ENCODE measurements around the gene ALCAM. TPM values are rescaled to one million over a fixed set of nuclear protein-coding genes. Genes with fewer than 3 reads are reported as not detected.
"Not testable (repeated sequence)": the region's sequence is repeated elsewhere in the genome, so short reads cannot be mapped to it uniquely, and the experiment has no call there.

ALCAM gene
- total RNA-seq, 1 donor from 2014 or later = 7.8 TPM

- H3K9me3 ChIP-seq (ENCODE audit: control insufficient read depth in 3 of 3, low read length in 3 of 3) = no peaks in the 10 kb centered on the region
Observed at GRCh38 chr3:105594219-105594618, 227.5 kb downstream of the ALCAM start.

DNA sequence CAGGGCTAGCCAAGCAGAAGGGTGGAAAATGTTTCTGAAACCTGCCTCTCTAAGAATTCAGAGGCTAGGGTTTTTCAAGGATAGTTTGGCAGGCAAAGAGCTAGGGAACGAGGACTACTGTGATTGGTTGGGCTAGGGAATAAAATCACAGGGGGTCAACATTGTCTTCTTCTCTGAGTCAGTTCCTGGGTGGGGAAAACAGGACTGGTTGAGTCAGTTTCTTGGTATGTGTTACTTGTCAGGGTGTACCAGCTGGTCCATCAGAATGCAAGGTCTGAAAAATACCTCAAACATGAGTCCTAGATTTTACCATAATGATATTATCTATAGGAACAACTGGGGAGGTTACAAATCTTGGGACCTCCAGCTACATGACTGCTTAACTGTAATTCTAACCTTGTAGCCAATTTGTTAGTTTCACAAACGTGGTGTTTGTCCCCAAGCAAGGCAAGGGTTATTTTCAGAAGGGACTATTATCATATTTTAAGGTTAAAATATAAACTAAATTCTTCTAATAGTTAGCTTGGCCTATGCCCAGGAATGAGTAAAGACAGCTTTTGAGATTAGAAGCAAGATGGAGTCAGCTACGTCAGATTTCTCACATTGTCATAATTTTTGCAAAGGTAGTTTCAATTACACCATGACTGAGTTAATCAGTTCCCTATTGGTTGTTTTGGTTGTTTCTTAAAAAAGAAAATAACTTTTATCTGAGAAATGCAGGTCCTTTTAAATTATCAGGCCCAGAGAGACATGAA lies 231.5 kb downstream of the ALCAM start:
- H3K27ac ChIP-seq (ENCODE audit: low read depth, low read length) = no peak overlapping the region
- no peak overlapping the region for H3K9ac ChIP-seq (ENCODE audit: low read depth in 1 of 3, low read length in 3 of 3)
- H3K4me3 ChIP-seq (ENCODE audit: low read length in 3 of 3) = no peak overlapping the region
- H3K4me1 ChIP-seq (ENCODE audit: control insufficient read depth in 3 of 3, insufficient read depth in 3 of 3, low read length in 3 of 3) = no peaks in the 10 kb centered on the region
- H3K27me3 ChIP-seq (ENCODE audit: control insufficient read depth in 3 of 3, insufficient read depth in 3 of 3, low read length in 3 of 3) = no peaks in the 10 kb centered on the region
- H3K9me3 ChIP-seq (ENCODE audit: control insufficient read depth in 3 of 3, low read length in 3 of 3) = no peaks in the 10 kb centered on the region
- H3K36me3 ChIP-seq (ENCODE audit: control insufficient read depth in 3 of 3, insufficient read depth in 3 of 3, low read length in 3 of 3) = no peaks in the 10 kb centered on the region

More at GRCh38 chr3:105594219-105594618, 227.5 kb downstream of the ALCAM start:
- Histone ChIP-seq H3K4me3 (ENCODE audit: low read length in 3 of 3) (no peak overlapping the region), H3K9ac (ENCODE audit: low read depth in 1 of 3, low read length in 3 of 3) (no peak overlapping the region), H3K4me1 (ENCODE audit: control insufficient read depth in 3 of 3, insufficient read depth in 3 of 3, low read length in 3 of 3) (no peaks in the 10 kb centered on the region), H3K36me3 (ENCODE audit: control insufficient read depth in 3 of 3, insufficient read depth in 3 of 3, low read length in 3 of 3) (no peaks in the 10 kb centered on the region), H3K27ac (ENCODE audit: low read depth, low read length) (no peak overlapping the region), H3K27me3 (ENCODE audit: control insufficient read depth in 3 of 3, insufficient read depth in 3 of 3, low read length in 3 of 3) (no peaks in the 10 kb centered on the region)

GRCh38 chr3:105599350-105599749 lies 232.6 kb downstream of the ALCAM start:
- Histone ChIP-seq H3K4me3 (ENCODE audit: low read length in 3 of 3) (no peak overlapping the region), H3K4me1 (ENCODE audit: control insufficient read depth in 3 of 3, insufficient read depth in 3 of 3, low read length in 3 of 3) (no peaks in the 10 kb centered on the region), H3K9ac (ENCODE audit: low read depth in 1 of 3, low read length in 3 of 3) (no peak overlapping the region)

DNA sequence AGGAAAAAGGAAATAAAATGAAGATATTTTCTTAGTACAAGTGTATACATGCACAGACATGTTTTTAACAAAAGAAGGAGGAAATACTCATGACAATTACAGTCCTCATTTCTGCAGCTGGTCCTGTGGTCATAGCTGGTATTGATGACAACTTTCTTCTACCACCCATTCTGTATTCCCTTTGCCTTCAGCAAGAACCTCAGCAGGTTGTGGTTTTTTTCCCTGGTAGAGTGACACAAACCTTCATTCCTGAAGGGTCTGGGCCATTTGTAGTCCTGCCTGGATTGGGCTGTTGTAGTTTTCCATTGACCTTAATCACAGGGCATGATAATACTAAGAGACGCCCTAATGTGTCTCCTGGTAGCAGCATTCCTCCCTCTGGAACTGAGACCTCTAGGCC lies 235.0 kb downstream of the ALCAM start:
- H3K27ac ChIP-seq (ENCODE audit: low read depth, low read length); H3K27me3 ChIP-seq (ENCODE audit: control insufficient read depth in 3 of 3, insufficient read depth in 3 of 3, low read length in 3 of 3); H3K4me1 ChIP-seq (ENCODE audit: control insufficient read depth in 3 of 3, insufficient read depth in 3 of 3, low read length in 3 of 3); H3K9ac ChIP-seq (ENCODE audit: low read depth in 1 of 3, low read length in 3 of 3); H3K36me3 ChIP-seq (ENCODE audit: control insufficient read depth in 3 of 3, insufficient read depth in 3 of 3, low read length in 3 of 3); H3K4me3 ChIP-seq (ENCODE audit: low read length in 3 of 3); H3K9me3 ChIP-seq (ENCODE audit: control insufficient read depth in 3 of 3, low read length in 3 of 3): not testable (repeated sequence)

More at GRCh38 chr3:105599350-105599749, 232.6 kb downstream of the ALCAM start:
- H3K36me3 ChIP-seq (ENCODE audit: control insufficient read depth in 3 of 3, insufficient read depth in 3 of 3, low read length in 3 of 3) = no peaks in the 10 kb centered on the region
- no peaks in the 10 kb centered on the region for H3K9me3 ChIP-seq (ENCODE audit: control insufficient read depth in 3 of 3, low read length in 3 of 3)
- no peak overlapping the region for H3K27ac ChIP-seq (ENCODE audit: low read depth, low read length)
- H3K27me3 ChIP-seq (ENCODE audit: control insufficient read depth in 3 of 3, insufficient read depth in 3 of 3, low read length in 3 of 3) = no peaks in the 10 kb centered on the region

GRCh38 chr3:105602286-105602685 lies 235.6 kb downstream of the ALCAM start:
- H3K27ac ChIP-seq (ENCODE audit: low read depth, low read length); H3K36me3 ChIP-seq (ENCODE audit: control insufficient read depth in 3 of 3, insufficient read depth in 3 of 3, low read length in 3 of 3); H3K4me3 ChIP-seq (ENCODE audit: low read length in 3 of 3); H3K27me3 ChIP-seq (ENCODE audit: control insufficient read depth in 3 of 3, insufficient read depth in 3 of 3, low read length in 3 of 3); H3K9me3 ChIP-seq (ENCODE audit: control insufficient read depth in 3 of 3, low read length in 3 of 3); H3K4me1 ChIP-seq (ENCODE audit: control insufficient read depth in 3 of 3, insufficient read depth in 3 of 3, low read length in 3 of 3); H3K9ac ChIP-seq (ENCODE audit: low read depth in 1 of 3, low read length in 3 of 3): not testable (repeated sequence)

- H3K4me1 ChIP-seq (ENCODE audit: control insufficient read depth in 3 of 3, insufficient read depth in 3 of 3, low read length in 3 of 3); H3K36me3 ChIP-seq (ENCODE audit: control insufficient read depth in 3 of 3, insufficient read depth in 3 of 3, low read length in 3 of 3); H3K4me3 ChIP-seq (ENCODE audit: low read length in 3 of 3); H3K9ac ChIP-seq (ENCODE audit: low read depth in 1 of 3, low read length in 3 of 3); H3K27ac ChIP-seq (ENCODE audit: low read depth, low read length); H3K9me3 ChIP-seq (ENCODE audit: control insufficient read depth in 3 of 3, low read length in 3 of 3); H3K27me3 ChIP-seq (ENCODE audit: control insufficient read depth in 3 of 3, insufficient read depth in 3 of 3, low read length in 3 of 3): not testable (repeated sequence)
Observed at GRCh38 chr3:105603516-105603915, 236.8 kb downstream of the ALCAM start.

- H3K9me3 ChIP-seq (ENCODE audit: control insufficient read depth in 3 of 3, low read length in 3 of 3) = no peaks in the 10 kb centered on the region
- no peak overlapping the region for H3K27ac ChIP-seq (ENCODE audit: low read depth, low read length)
- no peak overlapping the region for H3K4me3 ChIP-seq (ENCODE audit: low read length in 3 of 3)
- H3K27me3 ChIP-seq (ENCODE audit: control insufficient read depth in 3 of 3, insufficient read depth in 3 of 3, low read length in 3 of 3) = no peaks in the 10 kb centered on the region
- H3K36me3 ChIP-seq (ENCODE audit: control insufficient read depth in 3 of 3, insufficient read depth in 3 of 3, low read length in 3 of 3) = no peaks in the 10 kb centered on the region
- no peak overlapping the region for H3K9ac ChIP-seq (ENCODE audit: low read depth in 1 of 3, low read length in 3 of 3)
- H3K4me1 ChIP-seq (ENCODE audit: control insufficient read depth in 3 of 3, insufficient read depth in 3 of 3, low read length in 3 of 3) = no peaks in the 10 kb centered on the region
Observed at GRCh38 chr3:105606016-105606415, 239.3 kb downstream of the ALCAM start.

DNA sequence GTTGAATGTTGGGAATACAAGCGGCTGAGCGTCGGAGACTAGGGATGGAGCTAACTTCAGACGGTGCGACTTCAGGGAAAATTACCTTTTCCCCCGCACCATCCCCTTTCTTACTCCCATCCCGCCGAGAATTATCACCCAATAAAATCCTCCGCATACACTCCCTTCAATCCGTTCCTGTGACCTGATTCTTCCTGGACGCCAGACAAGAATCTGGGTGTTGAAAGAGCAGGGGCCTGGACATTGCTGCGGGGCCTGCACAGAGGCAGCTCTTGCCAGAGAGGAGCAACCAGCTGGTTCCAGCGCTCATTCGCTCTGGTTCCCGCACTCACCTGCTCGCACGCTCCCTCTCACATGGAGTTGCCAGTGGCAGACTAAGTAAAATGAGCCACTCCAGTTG lies 241.9 kb downstream of the ALCAM start:
- Histone ChIP-seq H3K27ac (ENCODE audit: low read depth, low read length) (no peak overlapping the region), H3K4me1 (ENCODE audit: control insufficient read depth in 3 of 3, insufficient read depth in 3 of 3, low read length in 3 of 3) (no peaks in the 10 kb centered on the region), H3K4me3 (ENCODE audit: low read length in 3 of 3) (no peak overlapping the region), H3K9ac (ENCODE audit: low read depth in 1 of 3, low read length in 3 of 3) (no peak overlapping the region), H3K9me3 (ENCODE audit: control insufficient read depth in 3 of 3, low read length in 3 of 3) (no peaks in the 10 kb centered on the region), H3K36me3 (ENCODE audit: control insufficient read depth in 3 of 3, insufficient read depth in 3 of 3, low read length in 3 of 3) (no peaks in the 10 kb centered on the region), H3K27me3 (ENCODE audit: control insufficient read depth in 3 of 3, insufficient read depth in 3 of 3, low read length in 3 of 3) (no peaks in the 10 kb centered on the region)

DNA sequence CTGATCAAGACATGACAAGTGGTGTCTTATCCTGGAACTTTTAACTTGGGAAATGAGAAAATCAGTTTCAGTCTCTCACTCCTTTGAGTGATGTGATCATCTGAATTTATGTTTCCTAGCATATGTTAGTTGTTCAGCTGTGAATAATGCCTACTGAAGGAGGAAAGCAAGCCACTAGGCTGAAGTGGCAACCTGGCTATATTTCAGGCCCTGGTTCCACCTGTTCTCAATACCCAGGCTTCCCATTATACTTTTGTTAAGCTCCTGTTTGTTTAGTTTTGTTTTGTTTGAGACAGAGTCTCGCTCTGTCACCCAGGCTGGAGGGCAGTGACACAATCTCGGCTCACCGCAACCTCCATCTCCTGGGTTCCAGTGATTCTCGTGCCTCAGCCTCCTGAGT lies 243.8 kb downstream of the ALCAM start:
- H3K36me3 ChIP-seq (ENCODE audit: control insufficient read depth in 3 of 3, insufficient read depth in 3 of 3, low read length in 3 of 3) = no peaks in the 10 kb centered on the region
- no peak overlapping the region for H3K9ac ChIP-seq (ENCODE audit: low read depth in 1 of 3, low read length in 3 of 3)
- H3K4me1 ChIP-seq (ENCODE audit: control insufficient read depth in 3 of 3, insufficient read depth in 3 of 3, low read length in 3 of 3) = no peaks in the 10 kb centered on the region
- no peak overlapping the region for H3K27ac ChIP-seq (ENCODE audit: low read depth, low read length)
- no peaks in the 10 kb centered on the region for H3K9me3 ChIP-seq (ENCODE audit: control insufficient read depth in 3 of 3, low read length in 3 of 3)
- no peak overlapping the region for H3K4me3 ChIP-seq (ENCODE audit: low read length in 3 of 3)
- H3K27me3 ChIP-seq (ENCODE audit: control insufficient read depth in 3 of 3, insufficient read depth in 3 of 3, low read length in 3 of 3) = no peaks in the 10 kb centered on the region

GRCh38 chr3:105611304-105612192 lies 244.8 kb downstream of the ALCAM start:
- no peaks in the 10 kb centered on the region for H3K27me3 ChIP-seq (ENCODE audit: control insufficient read depth in 3 of 3, insufficient read depth in 3 of 3, low read length in 3 of 3)
- H3K9ac ChIP-seq (ENCODE audit: low read depth in 1 of 3, low read length in 3 of 3) = no peak overlapping the region
- no peaks in the 10 kb centered on the region for H3K36me3 ChIP-seq (ENCODE audit: control insufficient read depth in 3 of 3, insufficient read depth in 3 of 3, low read length in 3 of 3)
- no peaks in the 10 kb centered on the region for H3K4me1 ChIP-seq (ENCODE audit: control insufficient read depth in 3 of 3, insufficient read depth in 3 of 3, low read length in 3 of 3)
- no peaks in the 10 kb centered on the region for H3K9me3 ChIP-seq (ENCODE audit: control insufficient read depth in 3 of 3, low read length in 3 of 3)
- H3K4me3 ChIP-seq (ENCODE audit: low read length in 3 of 3) = no peak overlapping the region
- H3K27ac ChIP-seq (ENCODE audit: low read depth, low read length) = no peak overlapping the region
